Measurements from ENCODE around the gene RPRD1A.

The RPRD1A gene

GRCh38 chr18:36043153-36043552, 24.2 kb downstream of the RPRD1A start:
- TF ChIP-seq CTCF (IDR thresholded peaks at IDR 0.05; ENCODE audit: low read depth, low read length), result no peak
- no peak overlapping the region for H3K4me3 ChIP-seq (ENCODE audit: low read depth, low read length)

DNA sequence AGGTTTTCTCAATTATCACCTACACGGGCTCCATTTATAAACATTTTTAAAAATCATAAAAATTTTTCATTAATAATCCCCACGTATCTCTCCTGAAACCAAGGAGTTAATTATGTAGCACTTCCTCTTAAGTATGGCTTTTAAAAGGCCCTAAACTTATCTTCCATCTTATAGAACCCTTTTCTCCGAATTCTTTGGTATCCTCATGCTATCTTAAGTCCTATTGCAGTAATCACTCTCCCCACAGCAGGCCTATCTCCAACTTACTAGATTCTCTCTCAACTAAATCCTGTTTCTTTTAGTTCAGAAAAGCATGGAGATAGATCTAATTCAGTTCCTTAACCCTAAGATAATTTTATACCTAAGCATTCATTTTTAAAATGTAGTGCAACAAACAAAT, 26.2 kb downstream of the RPRD1A start:
- no peak for TF ChIP-seq CTCF (IDR thresholded peaks at IDR 0.05; ENCODE audit: low read depth, low read length)

DNA sequence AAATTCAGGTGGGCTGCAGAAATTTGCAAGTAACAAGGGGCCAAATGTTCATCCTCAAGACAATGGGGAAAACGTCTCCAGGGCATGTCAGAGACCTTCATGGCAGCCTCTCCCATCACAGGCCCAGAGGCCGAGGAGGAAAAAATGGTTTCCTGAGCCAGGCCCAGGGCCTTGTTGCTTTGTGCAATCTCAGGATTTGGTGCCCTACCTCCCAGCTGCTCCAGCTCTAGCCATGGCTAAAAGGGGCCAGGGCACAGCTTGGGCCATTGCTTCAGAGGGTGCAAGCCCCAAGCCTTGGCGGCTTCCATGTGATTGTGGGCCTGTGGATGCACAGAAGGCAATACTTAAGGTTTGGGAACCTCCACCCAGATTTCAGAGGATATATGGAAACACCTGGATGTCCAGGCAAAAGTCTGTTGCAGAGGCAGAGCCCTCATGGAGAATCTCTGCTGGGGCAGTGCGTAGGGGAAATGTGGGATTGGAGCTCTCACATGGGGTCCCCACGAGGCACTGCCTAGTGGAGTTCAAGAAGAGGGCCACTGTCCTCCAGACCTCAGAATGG, 29.2 kb downstream of the RPRD1A start:
- H3K4me3 ChIP-seq (ENCODE audit: low read depth, low read length), result no peak overlapping the region
- TF ChIP-seq CTCF (IDR thresholded peaks at IDR 0.05; ENCODE audit: low read depth, low read length), result no peak

More for the DNA sequence above, 26.2 kb downstream of the RPRD1A start:
- H3K4me3 ChIP-seq (ENCODE audit: low read depth, low read length), result no peak overlapping the region

GRCh38 chr18:36035253-36035652, 32.1 kb downstream of the RPRD1A start:
- no peak overlapping the region for H3K4me3 ChIP-seq (ENCODE audit: low read depth, low read length)
- TF ChIP-seq CTCF (IDR thresholded peaks at IDR 0.05; ENCODE audit: low read depth, low read length), result no peak

DNA sequence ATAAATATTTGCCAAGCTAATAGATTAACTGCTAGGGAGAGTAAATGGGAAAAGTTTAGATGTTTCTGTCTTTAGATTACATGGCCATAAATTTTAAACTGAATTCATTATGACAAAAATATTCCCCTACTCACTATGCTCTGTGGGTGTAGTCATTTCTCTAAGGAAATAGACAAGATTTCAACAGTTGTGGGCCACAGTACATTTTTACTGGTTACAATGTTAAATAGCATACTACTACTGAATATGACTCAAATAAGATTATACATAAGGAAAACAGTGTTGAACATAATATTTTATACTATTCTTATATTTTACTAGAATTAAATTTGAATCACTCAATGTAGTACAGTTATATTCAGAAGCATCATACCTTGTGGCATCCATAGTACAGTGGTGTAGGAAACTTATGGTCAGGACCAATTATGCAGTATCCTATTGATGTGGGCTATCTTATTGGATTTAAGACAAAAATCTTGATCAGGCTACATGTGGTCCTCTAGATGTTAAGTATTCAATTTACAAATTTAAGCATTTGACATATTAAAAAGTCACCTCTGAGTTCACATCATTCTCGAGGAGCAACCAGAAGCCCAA, 33.0 kb downstream of the RPRD1A start:
- no peak overlapping the region for H3K4me3 ChIP-seq (ENCODE audit: low read depth, low read length)
- TF ChIP-seq CTCF (IDR thresholded peaks at IDR 0.05; ENCODE audit: low read depth, low read length), result no peak

- no peak for TF ChIP-seq CTCF (IDR thresholded peaks at IDR 0.05; ENCODE audit: low read depth, low read length)
- H3K4me3 ChIP-seq (ENCODE audit: low read depth, low read length), result no peak overlapping the region
These were observed 35.5 kb downstream of the RPRD1A start for GRCh38 chr18:36031903-36032302.

DNA sequence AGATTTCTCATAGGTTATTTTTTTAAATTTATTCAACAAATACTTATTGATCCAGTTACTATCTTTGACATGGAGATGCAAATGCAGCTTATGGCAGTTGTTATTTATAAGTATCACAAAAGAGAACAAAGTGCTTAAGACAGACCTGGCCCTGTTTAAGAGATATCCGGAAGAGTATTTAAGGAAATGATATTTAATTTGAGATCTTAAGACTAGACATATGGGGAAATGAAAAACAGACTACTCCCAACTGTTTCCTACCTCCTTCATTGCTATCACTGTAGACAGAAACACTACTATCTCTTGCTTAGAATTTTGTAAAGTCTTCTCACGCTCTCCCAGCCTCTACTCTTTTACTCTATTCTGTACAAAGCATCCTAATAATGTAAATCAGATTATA, 36.0 kb downstream of the RPRD1A start:
- H3K4me3 ChIP-seq (ENCODE audit: low read depth, low read length), result no peak overlapping the region

More for the DNA sequence above, 36.0 kb downstream of the RPRD1A start:
- TF ChIP-seq CTCF (IDR thresholded peaks at IDR 0.05; ENCODE audit: low read depth, low read length), result no peak

Data from WI38 (cell line).